ENCODE results near the gene CLCN3. TPM values are rescaled to one million over a fixed set of nuclear protein-coding genes. Genes with fewer than 3 reads are reported as not detected.

The CLCN3 gene
- total RNA-seq, 2 donors from 2014 or later: 67.2 to 96.4 TPM

- Histone ChIP-seq H3K36me3 (no peaks in the 10 kb centered on the region), H3K9me3 (no peaks in the 10 kb centered on the region), H3K27me3 (replicated peaks; ENCODE audit: insufficient read depth) (no peaks in the 10 kb centered on the region), H3K4me1 (replicated peaks) (no peaks in the 10 kb centered on the region), H3K4me3 (no peak overlapping the region), H3K27ac (peak overlapping the region in 1 of 2 donors; percentile 41)
- DNase-seq (ENCODE audit: low spot score): no peak
- TF ChIP-seq CTCF (IDR thresholded peaks at IDR 0.05) (no peak), POLR2AphosphoS5 (IDR thresholded peaks at IDR 0.05) (no peak), POLR2A (IDR thresholded peaks at IDR 0.05) (no peak)
- intact Hi-C loops (cut with DNase I): loop anchor here (5.0 kb wide), 1 partner anchor 93 kb away; the partner anchor contains the start of gene HPF1
- 11% methylated on average over 4 of the region's 4 CpGs for WGBS
These were observed 44.2 kb downstream of the CLCN3 start for GRCh38 chr4:169664615-169665014.

- intact Hi-C loops (cut with DNase I): no loop called here
- TF ChIP-seq POLR2AphosphoS5 (IDR thresholded peaks at IDR 0.05) (no peak), CTCF (IDR thresholded peaks at IDR 0.05) (no peak), POLR2A (IDR thresholded peaks at IDR 0.05) (no peak)
- peak overlapping the region in 1 of 2 donors; percentile 41 for H3K27ac ChIP-seq
- no peaks in the 10 kb centered on the region for H3K9me3 ChIP-seq
- H3K4me1 ChIP-seq (replicated peaks): no peaks in the 10 kb centered on the region
- WGBS: 37% methylated on average over 2 of the region's 2 CpGs
- H3K4me3 ChIP-seq: no peak overlapping the region
- H3K27me3 ChIP-seq (replicated peaks; ENCODE audit: insufficient read depth): no peaks in the 10 kb centered on the region
- no peak for DNase-seq (ENCODE audit: low spot score)
- no peaks in the 10 kb centered on the region for H3K36me3 ChIP-seq
These were observed 44.8 kb downstream of the CLCN3 start for GRCh38 chr4:169665046-169665737.

- Histone ChIP-seq H3K36me3 (no peaks in the 10 kb centered on the region), H3K4me3 (no peak overlapping the region), H3K27me3 (replicated peaks; ENCODE audit: insufficient read depth) (no peaks in the 10 kb centered on the region), H3K27ac (no peak overlapping the region), H3K9me3 (no peaks in the 10 kb centered on the region), H3K4me1 (replicated peaks) (no peaks in the 10 kb centered on the region)
- no peak for TF ChIP-seq POLR2A (IDR thresholded peaks at IDR 0.05)
- TF ChIP-seq POLR2AphosphoS5 (IDR thresholded peaks at IDR 0.05): no peak
- no peak for TF ChIP-seq CTCF (IDR thresholded peaks at IDR 0.05)
- DNase-seq (ENCODE audit: low spot score): no peak
- intact Hi-C loops (cut with DNase I): no loop called here
- 83% methylated on average over 6 of the region's 6 CpGs for WGBS
These were observed 47.8 kb downstream of the CLCN3 start for GRCh38 chr4:169668069-169668721.

GRCh38 chr4:169675825-169676224 is 55.4 kb downstream of the CLCN3 start:
- TF ChIP-seq POLR2A (IDR thresholded peaks at IDR 0.05): no peak
- TF ChIP-seq CTCF (IDR thresholded peaks at IDR 0.05): no peak
- no peak for TF ChIP-seq POLR2AphosphoS5 (IDR thresholded peaks at IDR 0.05)
- no peak for DNase-seq (ENCODE audit: low spot score)
- H3K27ac ChIP-seq: no peak overlapping the region
- intact Hi-C loops (cut with DNase I): no loop called here
- 73% methylated on average over 2 of the region's 2 CpGs for WGBS
- no peaks in the 10 kb centered on the region for H3K4me1 ChIP-seq (replicated peaks)
- H3K9me3 ChIP-seq: no peaks in the 10 kb centered on the region
- no peak overlapping the region for H3K4me3 ChIP-seq
- no peaks in the 10 kb centered on the region for H3K36me3 ChIP-seq
- no peaks in the 10 kb centered on the region for H3K27me3 ChIP-seq (replicated peaks; ENCODE audit: insufficient read depth)
